Measurements from ENCODE around the gene PLAAT4. TPM values are rescaled to one million over a fixed set of nuclear protein-coding genes. Genes with fewer than 3 reads are reported as not detected.
A peak's percentile ranks its signal among the peaks of the same experiment; 100 is the strongest.

PLAAT4 gene
- total RNA-seq = under 1 TPM in 1 of 2 donors, not detected in 1; 0.58 TPM
- polyA plus RNA-seq (2013, experiment 1 of 2) = not detected
- not detected for polyA plus RNA-seq (2013, experiment 2 of 2)
- long read RNA-seq, experiment 1, partial matches to known transcripts = 1 of 1 reads
- long read RNA-seq, experiment 1, other reads (novel, unspliced or antisense) = 0 of 1 reads
- long read RNA-seq, experiment 2 = 0 reads
- long read RNA-seq, experiment 3, partial matches to known transcripts = 0 of 1 reads
- long read RNA-seq, experiment 3, other reads (novel, unspliced or antisense) = 0 of 1 reads
- long read RNA-seq, experiment 4, partial matches to known transcripts = 0 of 1 reads
- long read RNA-seq, experiment 4, other reads (novel, unspliced or antisense) = 1 of 1 reads

- Histone ChIP-seq H3K4me1 (ENCODE audit: control insufficient read depth, insufficient read depth, low read length) (no peaks in the 10 kb centered on the region), H3K9ac (ENCODE audit: extremely low read depth, low read length, poor library complexity, severe bottlenecking) (no peak within 1 kb of the TSS), H3K9me3 (ENCODE audit: control insufficient read depth, low read length) (no peaks in the 10 kb centered on the region), H3K4me3 (ENCODE audit: low read length) (no peak within 1 kb of the TSS), H3K27ac (ENCODE audit: low read depth, low read length) (no peak within 1 kb of the TSS), H3K27me3 (ENCODE audit: control insufficient read depth, insufficient read depth, low read length, poor library complexity, severe bottlenecking) (no peaks in the 10 kb centered on the region), H3K36me3 (ENCODE audit: control insufficient read depth, insufficient read depth, low read length) (no peaks in the 10 kb centered on the region)
- Mint-ChIP-seq H3K4me3 (no peak within 1 kb of the TSS), H3K36me3 (ENCODE audit: low read depth) (no peaks in the 10 kb centered on the region), H3K9me3 (peaks cover 2% of the 10 kb centered on the region), H3K4me1 (peaks cover 29% of the 10 kb centered on the region), H3K27me3 (ENCODE audit: insufficient read depth) (peaks cover 3% of the 10 kb centered on the region), H3K27ac (no peak within 1 kb of the TSS)
- TF ChIP-seq CTCF (conservative IDR thresholded peaks at IDR 0.05) = no peak
- 91 to 92% methylated on average over 5 to 10 of the region's 10 CpGs for WGBS, 2 experiments (ENCODE audit: insufficient coverage in 1 of 2, insufficient read length in 1 of 2)
- DNase-seq = no peak
Measured at GRCh38 chr11:63536669-63537292, at the start of gene PLAAT4. Gene PLAAT4 (plus strand): TSS chr11:63536808. CDS start chr11:63536869, 61 bp downstream.

- peak overlapping the region; percentile 79 for H3K4me3 Mint-ChIP-seq
- H3K27ac Mint-ChIP-seq = no peak overlapping the region
- peaks cover 43% of the 10 kb centered on the region for H3K9me3 Mint-ChIP-seq
- peaks cover 2% of the 10 kb centered on the region for H3K27me3 Mint-ChIP-seq (ENCODE audit: insufficient read depth)
- H3K4me1 ChIP-seq (ENCODE audit: control insufficient read depth, insufficient read depth, low read length) = no peaks in the 10 kb centered on the region
- WGBS, 2 experiments (ENCODE audit: insufficient coverage in 1 of 2, insufficient read length in 1 of 2) = 88 to 100% methylated on average over 1 of the region's 1 CpG
- no peak overlapping the region for H3K27ac ChIP-seq (ENCODE audit: low read depth, low read length)
- no peak for TF ChIP-seq CTCF (conservative IDR thresholded peaks at IDR 0.05)
- H3K27me3 ChIP-seq (ENCODE audit: control insufficient read depth, insufficient read depth, low read length, poor library complexity, severe bottlenecking) = no peaks in the 10 kb centered on the region
- peaks cover 27% of the 10 kb centered on the region for H3K4me1 Mint-ChIP-seq
- peaks cover 32% of the 10 kb centered on the region for H3K36me3 Mint-ChIP-seq (ENCODE audit: low read depth)
- no peak for DNase-seq
- H3K9me3 ChIP-seq (ENCODE audit: control insufficient read depth, low read length) = peaks cover 60% of the 10 kb centered on the region
- H3K9ac ChIP-seq (ENCODE audit: extremely low read depth, low read length, poor library complexity, severe bottlenecking) = no peak overlapping the region
- no peaks in the 10 kb centered on the region for H3K36me3 ChIP-seq (ENCODE audit: control insufficient read depth, insufficient read depth, low read length)
- no peak overlapping the region for H3K4me3 ChIP-seq (ENCODE audit: low read length)
Measured at GRCh38 chr11:63488789-63489188, 47.8 kb upstream of the PLAAT4 start.

GRCh38 chr11:63489879-63490278, 46.7 kb upstream of the PLAAT4 start:
- Histone ChIP-seq H3K9me3 (ENCODE audit: control insufficient read depth, low read length) (peaks cover 60% of the 10 kb centered on the region), H3K36me3 (ENCODE audit: control insufficient read depth, insufficient read depth, low read length) (no peaks in the 10 kb centered on the region), H3K27ac (ENCODE audit: low read depth, low read length) (no peak overlapping the region), H3K9ac (ENCODE audit: extremely low read depth, low read length, poor library complexity, severe bottlenecking) (no peak overlapping the region), H3K4me3 (ENCODE audit: low read length) (peak overlapping the region; percentile 64), H3K27me3 (ENCODE audit: control insufficient read depth, insufficient read depth, low read length, poor library complexity, severe bottlenecking) (no peaks in the 10 kb centered on the region), H3K4me1 (ENCODE audit: control insufficient read depth, insufficient read depth, low read length) (no peaks in the 10 kb centered on the region)
- peaks cover 30% of the 10 kb centered on the region for H3K36me3 Mint-ChIP-seq (ENCODE audit: low read depth)
- DNase-seq = peak; percentile 83
- H3K27ac Mint-ChIP-seq = peak overlapping the region; percentile 80
- peaks cover 2% of the 10 kb centered on the region for H3K27me3 Mint-ChIP-seq (ENCODE audit: insufficient read depth)
- peaks cover 35% of the 10 kb centered on the region for H3K9me3 Mint-ChIP-seq
- WGBS, 2 experiments (ENCODE audit: insufficient coverage in 1 of 2, insufficient read length in 1 of 2) = 68 to 85% methylated on average over 3 of the region's 3 CpGs
- peaks cover 27% of the 10 kb centered on the region for H3K4me1 Mint-ChIP-seq
- H3K4me3 Mint-ChIP-seq = peak overlapping the region; percentile 79
- peak; percentile 70 for TF ChIP-seq CTCF (conservative IDR thresholded peaks at IDR 0.05)
